ENCODE data around the gene TMCO6. TPM values are rescaled to one million over a fixed set of nuclear protein-coding genes. Genes with fewer than 3 reads are reported as not detected.

Gene TMCO6
- 6.1 and 7.0 TPM in 2 replicates for total RNA-seq

DNA sequence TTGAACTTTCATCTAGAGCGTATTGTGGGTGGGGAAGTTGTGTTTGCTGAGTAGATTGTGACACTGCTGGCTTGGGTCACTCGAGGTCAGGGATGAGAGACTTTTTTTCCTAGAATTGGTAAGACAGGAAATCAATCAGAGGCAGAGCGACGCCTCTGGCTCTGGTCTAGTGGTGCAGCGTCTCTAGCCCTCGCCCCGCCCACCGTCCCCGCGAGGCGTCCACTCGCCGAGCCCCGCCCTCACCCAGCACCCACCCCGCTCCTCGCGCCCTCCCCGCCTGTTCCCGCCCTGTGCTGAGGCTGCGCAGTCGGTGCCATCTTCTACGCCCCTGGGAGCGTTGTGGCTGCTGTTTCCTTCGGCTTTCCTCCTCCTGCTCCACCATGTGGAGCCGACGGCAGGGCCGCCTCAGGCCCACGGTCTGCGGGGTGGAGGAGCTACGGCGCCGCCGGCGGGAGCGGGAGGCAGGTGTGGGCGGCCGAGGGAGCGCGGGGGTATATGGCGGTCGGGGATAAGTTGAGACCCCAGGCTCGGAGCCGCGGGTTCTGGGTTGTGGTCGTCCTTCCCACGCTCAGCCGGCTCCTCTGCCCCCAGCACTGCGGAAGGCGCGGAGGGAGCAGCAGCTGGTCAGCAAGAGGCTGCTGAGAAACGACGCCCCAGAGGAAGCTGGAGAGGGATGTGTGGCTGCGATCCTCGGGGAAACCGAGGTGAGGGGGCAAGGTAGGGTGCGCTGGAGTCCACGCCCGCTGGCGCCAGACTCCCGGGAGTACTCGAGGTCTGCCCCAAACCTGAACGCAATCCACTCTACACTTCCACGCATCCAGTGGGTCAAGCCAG is at the start of gene TMCO6:
TMCO6 (plus strand) TSS at position 304 of the 834 bp plus-strand sequence; CDS start at position 381, 77 bp downstream.

DNA sequence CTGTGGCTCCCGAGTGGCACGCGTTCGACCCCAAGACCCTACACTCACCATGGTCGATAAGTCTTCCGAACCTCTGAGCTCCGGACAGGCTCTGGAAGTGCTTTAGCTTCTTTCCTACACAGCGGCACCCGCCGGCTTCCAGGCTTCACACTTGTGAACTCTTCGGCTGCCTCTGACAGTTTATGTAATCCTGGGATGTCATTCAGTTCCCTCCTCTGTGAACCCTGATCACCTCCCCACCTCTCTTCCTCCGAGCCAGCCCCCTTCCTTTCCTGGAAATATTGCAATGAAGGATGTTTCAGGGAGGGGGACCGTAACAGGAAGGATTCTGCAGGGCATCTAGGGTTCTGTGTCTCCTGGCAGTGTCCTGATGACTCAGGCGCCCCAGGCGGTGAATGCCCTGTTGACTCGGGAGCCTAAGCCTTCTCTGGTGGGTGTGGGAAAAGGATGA is 6.2 kb upstream of the TMCO6 start, which contains the start of gene CD14:
CD14 (minus strand) TSS at position 155 of the 451 bp plus-strand sequence; CDS start at position 51, 104 bp downstream.

DNA sequence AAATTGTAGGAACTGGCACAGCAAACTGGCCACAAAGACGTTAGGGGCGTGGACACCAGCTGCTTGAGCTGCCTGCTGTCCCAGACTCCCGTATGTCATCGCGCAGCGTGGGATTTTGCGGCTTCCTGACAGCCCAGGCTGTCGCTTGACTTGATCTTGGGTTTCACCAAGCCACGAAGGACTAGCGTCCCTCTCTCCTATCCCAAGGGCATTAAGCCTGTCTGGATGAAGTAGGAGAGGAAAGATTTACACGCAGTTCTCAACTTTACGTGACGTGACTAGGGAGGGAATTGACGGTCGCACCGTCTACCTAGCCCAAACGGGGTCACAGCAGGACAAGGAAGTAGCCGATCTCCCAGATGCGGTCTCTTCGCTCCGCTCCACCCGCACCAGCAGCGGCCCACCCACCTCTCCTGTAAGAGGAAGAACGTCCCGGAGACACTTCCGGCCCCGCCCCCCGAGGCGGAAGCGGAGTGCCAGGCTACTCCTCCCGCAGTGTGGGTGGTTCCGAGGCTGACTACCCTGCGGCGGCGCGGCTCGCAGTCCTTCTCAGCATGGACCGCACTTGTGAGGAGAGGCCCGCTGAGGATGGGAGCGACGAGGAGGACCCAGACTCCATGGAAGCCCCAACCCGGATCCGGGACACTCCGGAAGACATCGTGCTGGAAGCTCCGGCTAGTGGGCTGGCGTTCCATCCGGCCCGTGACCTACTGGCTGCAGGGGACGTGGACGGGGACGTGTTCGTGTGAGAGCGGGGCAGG is 25.3 kb downstream of the TMCO6 start, which contains the start of gene WDR55:
WDR55 (plus strand) TSS at position 546 of the 761 bp plus-strand sequence; CDS start at position 555, 9 bp downstream.

DNA sequence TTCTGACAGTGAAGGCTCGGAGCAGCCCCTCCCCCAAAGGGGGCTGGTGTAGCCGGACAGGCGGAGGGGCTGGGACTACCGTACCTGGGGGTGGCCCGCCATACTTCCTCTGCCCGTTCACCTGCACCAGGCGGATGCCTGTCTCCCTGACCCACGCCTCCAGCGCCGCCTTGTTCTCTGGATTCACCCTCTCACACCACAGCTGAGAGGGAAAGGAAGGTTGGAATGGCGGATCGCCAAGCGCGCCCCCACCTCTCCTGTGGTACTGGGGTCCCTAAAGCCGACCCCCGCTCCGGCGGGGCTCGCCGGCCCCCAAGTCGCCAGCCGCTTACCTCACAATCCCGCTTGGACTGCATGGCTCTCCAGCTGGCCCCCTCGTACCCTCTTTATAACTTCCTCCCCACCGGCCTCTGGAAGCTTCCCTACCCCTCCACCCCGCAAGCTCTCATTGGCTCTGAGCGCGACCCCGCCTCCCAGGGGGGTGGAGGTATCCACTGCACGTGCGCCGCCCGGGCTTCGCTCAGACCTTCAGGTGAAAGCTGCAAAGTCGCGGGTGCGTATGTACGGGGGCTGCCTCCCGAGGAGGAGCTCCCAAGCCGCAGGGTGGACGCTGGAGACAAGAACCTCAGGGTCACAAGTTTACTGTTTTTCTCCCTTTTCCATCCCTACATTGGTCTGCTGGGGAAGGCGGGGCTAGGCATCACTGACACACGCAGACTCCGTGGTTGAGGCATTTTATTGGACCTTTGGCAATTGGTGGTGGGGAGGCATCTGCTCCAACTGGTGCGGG is 34.1 kb downstream of the TMCO6 start, which contains the start of gene DND1:
DND1 (minus strand) TSS at position 390 of the 790 bp plus-strand sequence; CDS start at position 356, 34 bp downstream.

DNA sequence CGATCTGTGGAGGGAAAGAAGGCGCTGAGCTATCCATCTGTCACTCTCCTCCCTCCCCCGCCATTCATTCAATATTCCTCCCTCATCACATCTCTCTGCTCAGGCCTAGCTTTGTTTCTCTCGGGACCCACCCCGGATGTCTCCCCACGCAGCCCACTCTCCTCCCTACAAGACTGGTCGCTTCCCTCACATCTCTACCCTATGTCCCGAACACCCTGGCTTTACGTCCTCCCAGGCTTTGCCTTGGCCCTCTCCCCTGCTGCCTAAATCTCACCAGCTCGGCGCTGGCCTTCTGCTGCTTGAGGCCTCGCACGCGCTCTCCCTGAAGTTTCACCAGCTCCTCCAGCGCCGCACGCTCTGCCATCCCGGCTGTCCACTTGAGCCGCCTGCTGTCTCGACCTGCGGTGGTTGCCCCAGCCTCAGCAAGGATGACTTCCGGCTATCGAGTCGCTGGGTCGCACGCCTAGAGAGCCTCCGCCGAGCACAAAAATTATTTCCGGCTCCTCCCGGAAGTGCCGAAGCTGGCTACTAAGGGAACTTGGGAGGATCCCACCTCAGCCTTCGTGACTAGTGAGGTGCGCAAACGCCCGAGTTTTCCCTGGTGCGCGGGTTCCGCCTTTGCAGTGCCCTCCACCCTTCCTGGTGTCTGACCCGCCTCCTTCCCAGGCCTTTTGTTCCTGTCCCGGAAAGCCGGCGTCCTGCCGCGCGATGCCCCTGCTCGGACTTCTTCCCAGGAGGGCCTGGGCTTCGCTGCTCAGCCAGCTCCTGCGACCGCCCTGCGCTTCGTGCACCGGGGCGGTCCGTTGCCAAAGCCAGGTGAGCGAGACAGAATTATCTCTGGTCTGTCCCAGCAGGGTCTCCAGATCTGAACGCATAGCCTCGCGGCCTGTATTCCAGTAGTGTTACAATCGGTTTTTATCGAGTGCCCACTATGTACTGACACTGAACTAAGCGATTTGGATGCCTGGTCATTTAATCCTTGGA is 52.0 kb downstream of the TMCO6 start, which contains the start of the genes HARS1 and HARS2:
HARS1 (minus strand) TSS at position 430 of the 984 bp plus-strand sequence; CDS start at position 364, 66 bp downstream.
HARS2 (plus strand) TSS at position 515 of the 984 bp plus-strand sequence; CDS start at position 709, 194 bp downstream.

Other genes starting within 250 kb of the TMCO6 start
- 67.5 and 70.9 TPM in 2 replicates for gene ANKHD1, start 237.6 kb upstream of the TMCO6 start, total RNA-seq
- gene EIF4EBP3, start 91.8 kb upstream of the TMCO6 start, total RNA-seq, result 1.2 and 1.8 TPM in 2 replicates
- 41.2 and 47.4 TPM in 2 replicates for gene SRA1, start 82.0 kb upstream of the TMCO6 start, total RNA-seq
- gene APBB3, start 74.9 kb upstream of the TMCO6 start, total RNA-seq, result 14.8 and 20.7 TPM in 2 replicates
- gene SLC35A4, start 74.6 kb upstream of the TMCO6 start, total RNA-seq, result 18.5 and 19.0 TPM in 2 replicates
- 1.6 and 2.4 TPM in 2 replicates for gene CD14, start 6.3 kb upstream of the TMCO6 start, total RNA-seq
- gene NDUFA2, start 8.2 kb downstream of the TMCO6 start, total RNA-seq, result 65.8 and 88.1 TPM in 2 replicates
- gene IK, start 8.4 kb downstream of the TMCO6 start, total RNA-seq, result 133 and 154 TPM in 2 replicates
- gene WDR55, start 25.5 kb downstream of the TMCO6 start, total RNA-seq, result 22.3 and 30.0 TPM in 2 replicates
- 0.13 and 0.19 TPM in 2 replicates for gene DND1, start 34.1 kb downstream of the TMCO6 start, total RNA-seq
- 74.6 and 92.6 TPM in 2 replicates for gene HARS1, start 51.9 kb downstream of the TMCO6 start, total RNA-seq
- 24.6 and 29.1 TPM in 2 replicates for gene HARS2, start 52.0 kb downstream of the TMCO6 start, total RNA-seq
- gene ZMAT2, start 61.0 kb downstream of the TMCO6 start, total RNA-seq, result 67.6 and 72.0 TPM in 2 replicates
- under 0.01 and 0.06 TPM in 2 replicates for gene PCDHA1, start 146.7 kb downstream of the TMCO6 start, total RNA-seq
- gene PCDHA2, start 155.4 kb downstream of the TMCO6 start, total RNA-seq, result 0.06 TPM in 1 of 2 replicates, not detected in the other
- gene PCDHA3, start 161.6 kb downstream of the TMCO6 start, total RNA-seq, result 0.13 and 0.37 TPM in 2 replicates
- 0.26 and 0.37 TPM in 2 replicates for gene PCDHA4, start 167.6 kb downstream of the TMCO6 start, total RNA-seq
- gene PCDHA5, start 182.2 kb downstream of the TMCO6 start, total RNA-seq, result 0.06 TPM in 1 of 2 replicates, not detected in the other
- gene PCDHA6, start 188.5 kb downstream of the TMCO6 start, total RNA-seq, result 0.26 and 0.44 TPM in 2 replicates
- gene PCDHA7, start 194.8 kb downstream of the TMCO6 start, total RNA-seq, result 0.13 and 0.37 TPM in 2 replicates
- gene PCDHA8, start 201.7 kb downstream of the TMCO6 start, total RNA-seq, result 0.06 TPM in 1 of 2 replicates, not detected in the other
- under 0.01 and 0.06 TPM in 2 replicates for gene PCDHA9, start 208.9 kb downstream of the TMCO6 start, total RNA-seq
- under 0.01 and 0.06 TPM in 2 replicates for gene PCDHA10, start 216.4 kb downstream of the TMCO6 start, total RNA-seq
- gene PCDHA11, start 229.5 kb downstream of the TMCO6 start, total RNA-seq, result 0.06 and 0.13 TPM in 2 replicates
- under 0.01 and 0.06 TPM in 2 replicates for gene PCDHA12, start 235.9 kb downstream of the TMCO6 start, total RNA-seq
- gene PCDHA13, start 242.7 kb downstream of the TMCO6 start, total RNA-seq, result under 0.01 and 0.19 TPM in 2 replicates

Measured in aortic smooth muscle cell (primary cell).